HL-60 (cell line): ENCODE results near the gene LCOR.

ENCODE experiments used
- DNase-seq, 2 experiments: peaks; one replicate each; pipeline ENCODE4 v3.0.0-alpha.2; 2010 to 2020; ENCODE audit warnings: low read depth in 1 of 2, low spot score in 1 of 2
- H3K27ac ChIP-seq: fragments of 250-450 bp; sonication (Bioruptor Pico); replicated peaks from 2 replicates; pipeline ENCODE4 v1.5.1; 2020; ENCODE audit warnings: mild to moderate bottlenecking, moderate library complexity
- H3K27me3 ChIP-seq: fragments of 250-450 bp; sonication (Bioruptor Pico); 2 replicates; pipeline ENCODE4 v1.5.1; 2021; ENCODE audit warnings: mild to moderate bottlenecking, moderate library complexity; ENCODE audit not compliant: insufficient read depth, poor library complexity, severe bottlenecking
- H3K4me3 ChIP-seq: replicated peaks from 2 replicates; pipeline ENCODE4 v1.5.1; 2011; ENCODE audit warnings: mild to moderate bottlenecking, control low read depth, low read length; ENCODE audit not compliant: insufficient read depth
- CTCF ChIP-seq: IDR thresholded peaks from one replicate; pipeline ENCODE4 v1.5.1; 2011; ENCODE audit warnings: low read length, control low read depth, inconsistent platforms; ENCODE audit not compliant: insufficient read depth
- GABPA ChIP-seq: IDR thresholded peaks from 2 replicates; pipeline ENCODE4 v1.6.1; 2012; ENCODE audit warnings: low read depth
- POLR2AphosphoS5 ChIP-seq: IDR thresholded peaks from 2 replicates; pipeline ENCODE4 v1.6.1; 2012; ENCODE audit warnings: low read depth
- REST ChIP-seq: IDR thresholded peaks from 2 replicates; pipeline ENCODE4 v1.6.1; 2012; ENCODE audit warnings: low read depth; ENCODE audit not compliant: insufficient replicate concordance
- SPI1 ChIP-seq: IDR thresholded peaks from 2 replicates; pipeline ENCODE4 v1.6.1; 2012; ENCODE audit warnings: low read depth, mild to moderate bottlenecking, borderline replicate concordance

The LCOR gene

GRCh38 chr10:97038688-97039087 is 206.6 kb downstream of the LCOR start:
- Histone ChIP-seq H3K27ac (no peak overlapping the region), H3K4me3 (no peak overlapping the region), H3K27me3 (peaks cover 5% of the 10 kb centered on the region)
- TF ChIP-seq CTCF (no peak), GABPA (no peak), REST (no peak), SPI1 (no peak), POLR2AphosphoS5 (no peak)
- DNase-seq = no peak

GRCh38 chr10:97039538-97040247 is 207.6 kb downstream of the LCOR start:
- DNase-seq = peak; percentile 8 to 28
- TF ChIP-seq GABPA (no peak), CTCF (no peak), POLR2AphosphoS5 (no peak), SPI1 (peak; percentile 11; the same call in 1 of the 2 replicates)
- H3K27ac ChIP-seq = no peak overlapping the region
- peaks cover 5% of the 10 kb centered on the region for H3K27me3 ChIP-seq
- H3K4me3 ChIP-seq = no peak overlapping the region

- no peak overlapping the region for H3K27ac ChIP-seq
- H3K27me3 ChIP-seq = peaks cover 5% of the 10 kb centered on the region
- TF ChIP-seq SPI1 (no peak), CTCF (no peak), REST (no peak), GABPA (no peak), POLR2AphosphoS5 (no peak)
- DNase-seq = no peak
- H3K4me3 ChIP-seq = no peak overlapping the region
Observed at GRCh38 chr10:97040248-97040584, 208.1 kb downstream of the LCOR start.

- no peak overlapping the region for H3K27ac ChIP-seq
- DNase-seq = no peak
- TF ChIP-seq GABPA (no peak), REST (no peak), CTCF (no peak), SPI1 (no peak), POLR2AphosphoS5 (no peak)
- peaks cover 5% of the 10 kb centered on the region for H3K27me3 ChIP-seq
- no peak overlapping the region for H3K4me3 ChIP-seq
Observed at GRCh38 chr10:97040706-97041105, 208.6 kb downstream of the LCOR start.
